Kidney epithelial cell (primary cell): ENCODE results near the gene CCDC154. TPM values are rescaled to one million over a fixed set of nuclear protein-coding genes. Genes with fewer than 3 reads are reported as not detected.

Source experiments
- DNase-seq: peaks from one replicate; pipeline ENCODE4 v3.0.0-alpha.2; 2010; ENCODE audit warnings: low read depth
- H3K27me3 ChIP-seq: 2 replicates; pipeline ENCODE4 v1.6.0; 2011; ENCODE audit warnings: low read length; ENCODE audit not compliant: control insufficient read depth, insufficient read depth
- H3K36me3 ChIP-seq: 2 replicates; pipeline ENCODE4 v1.5.1; 2011; ENCODE audit warnings: low read length; ENCODE audit not compliant: control insufficient read depth, insufficient read depth
- H3K4me3 ChIP-seq: 2 replicates; pipeline ENCODE4 v1.5.1; 2011; ENCODE audit warnings: low read depth, mild to moderate bottlenecking, control low read depth, low read length
- total RNA-seq: library from RNA; depleted of rRNA; stranded (reverse); fragments of >200 nt; gene quantifications from 2 replicates; pipeline ENCODE4 v1.2.3, GENCODE V29; 2015
- TF ChIP-seq, protein P1 (sequence below): IDR thresholded peaks from 2 replicates; pipeline ENCODE4 v1.5.1; 2011; ENCODE audit warnings: mild to moderate bottlenecking, moderate library complexity, low read length, control low read depth, inconsistent platforms; ENCODE audit not compliant: insufficient read depth, poor library complexity, severe bottlenecking

Gene CCDC154
- total RNA-seq, 1 donor from 2014 or later = 0.08 TPM

DNA sequence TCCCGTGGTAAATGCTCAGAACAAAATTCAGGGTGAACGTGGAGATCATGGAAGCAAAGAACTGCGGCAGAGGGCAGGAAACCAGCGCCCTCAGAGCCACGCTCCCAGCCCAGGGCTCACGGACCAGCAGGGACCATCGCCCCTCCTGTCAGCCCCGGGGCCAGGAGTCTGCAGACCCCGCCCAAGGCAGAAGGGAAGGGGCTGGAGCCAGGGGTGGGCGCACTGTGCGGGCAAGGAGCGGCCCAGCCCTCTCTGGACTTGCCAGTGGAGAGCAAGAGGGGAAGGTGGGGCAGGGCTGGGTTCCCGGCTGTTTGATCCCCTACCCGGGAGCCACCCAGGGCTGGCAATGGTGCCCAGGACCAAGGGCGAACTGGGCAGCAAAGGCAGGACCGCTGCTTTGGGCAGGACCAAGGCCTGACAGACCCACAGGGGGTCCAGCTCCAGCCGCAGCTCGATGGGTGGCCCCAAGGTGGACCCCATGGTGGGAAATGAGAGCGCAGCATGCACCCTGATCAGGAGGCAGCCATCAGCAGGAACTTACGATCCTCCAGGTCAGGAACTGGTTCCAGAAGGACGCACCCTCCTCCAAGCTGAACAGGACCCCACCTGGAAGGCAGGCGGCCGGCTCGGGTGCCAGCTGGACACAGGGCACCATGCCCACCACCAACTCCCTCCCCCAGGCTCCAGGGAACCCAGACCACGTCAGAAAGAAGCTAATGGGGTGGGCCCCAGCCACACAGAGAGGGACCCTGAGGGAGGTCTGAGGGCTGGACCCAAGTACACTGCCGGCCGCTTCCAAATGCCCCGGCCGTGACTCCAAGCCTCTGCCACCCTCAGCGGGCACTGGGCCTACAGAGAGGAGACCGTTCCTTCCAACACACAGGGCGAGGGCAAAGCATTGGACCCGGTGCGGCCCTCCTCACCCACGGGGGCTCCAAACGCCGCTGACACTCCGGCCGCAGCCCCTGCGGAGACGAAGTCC lies 11.1 kb upstream of the CCDC154 start:
- TF ChIP-seq, protein P1, sequence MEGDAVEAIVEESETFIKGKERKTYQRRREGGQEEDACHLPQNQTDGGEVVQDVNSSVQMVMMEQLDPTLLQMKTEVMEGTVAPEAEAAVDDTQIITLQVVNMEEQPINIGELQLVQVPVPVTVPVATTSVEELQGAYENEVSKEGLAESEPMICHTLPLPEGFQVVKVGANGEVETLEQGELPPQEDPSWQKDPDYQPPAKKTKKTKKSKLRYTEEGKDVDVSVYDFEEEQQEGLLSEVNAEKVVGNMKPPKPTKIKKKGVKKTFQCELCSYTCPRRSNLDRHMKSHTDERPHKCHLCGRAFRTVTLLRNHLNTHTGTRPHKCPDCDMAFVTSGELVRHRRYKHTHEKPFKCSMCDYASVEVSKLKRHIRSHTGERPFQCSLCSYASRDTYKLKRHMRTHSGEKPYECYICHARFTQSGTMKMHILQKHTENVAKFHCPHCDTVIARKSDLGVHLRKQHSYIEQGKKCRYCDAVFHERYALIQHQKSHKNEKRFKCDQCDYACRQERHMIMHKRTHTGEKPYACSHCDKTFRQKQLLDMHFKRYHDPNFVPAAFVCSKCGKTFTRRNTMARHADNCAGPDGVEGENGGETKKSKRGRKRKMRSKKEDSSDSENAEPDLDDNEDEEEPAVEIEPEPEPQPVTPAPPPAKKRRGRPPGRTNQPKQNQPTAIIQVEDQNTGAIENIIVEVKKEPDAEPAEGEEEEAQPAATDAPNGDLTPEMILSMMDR = no peak
- Histone ChIP-seq H3K4me3 (no peak overlapping the region), H3K36me3 (peaks cover 1% of the 10 kb centered on the region), H3K27me3 (no peaks in the 10 kb centered on the region)
- DNase-seq = no peak

DNA sequence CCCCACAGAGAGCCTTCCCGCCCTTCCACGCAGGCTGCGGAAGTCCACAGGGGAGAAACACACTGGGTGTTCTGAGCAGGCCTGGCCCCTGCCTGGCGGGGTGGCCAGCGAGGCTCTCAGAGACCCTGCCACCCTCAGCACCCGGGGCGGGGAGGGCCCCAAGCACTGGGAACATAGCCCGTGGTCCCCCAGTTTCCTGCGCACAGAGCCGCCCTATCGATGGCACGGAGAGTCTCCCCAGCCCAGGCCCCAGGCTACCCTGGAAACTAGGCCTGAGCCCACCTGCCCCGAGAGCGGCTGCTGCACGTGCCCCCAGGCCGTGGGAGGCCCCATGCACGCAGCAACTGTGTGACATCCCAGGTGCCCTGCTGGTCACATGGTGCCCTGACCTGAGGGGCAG lies 10.2 kb upstream of the CCDC154 start:
- TF ChIP-seq, protein P1 = no peak
- H3K36me3 ChIP-seq = peaks cover 1% of the 10 kb centered on the region
- no peak overlapping the region for H3K4me3 ChIP-seq
- no peak for DNase-seq
- no peaks in the 10 kb centered on the region for H3K27me3 ChIP-seq

DNA sequence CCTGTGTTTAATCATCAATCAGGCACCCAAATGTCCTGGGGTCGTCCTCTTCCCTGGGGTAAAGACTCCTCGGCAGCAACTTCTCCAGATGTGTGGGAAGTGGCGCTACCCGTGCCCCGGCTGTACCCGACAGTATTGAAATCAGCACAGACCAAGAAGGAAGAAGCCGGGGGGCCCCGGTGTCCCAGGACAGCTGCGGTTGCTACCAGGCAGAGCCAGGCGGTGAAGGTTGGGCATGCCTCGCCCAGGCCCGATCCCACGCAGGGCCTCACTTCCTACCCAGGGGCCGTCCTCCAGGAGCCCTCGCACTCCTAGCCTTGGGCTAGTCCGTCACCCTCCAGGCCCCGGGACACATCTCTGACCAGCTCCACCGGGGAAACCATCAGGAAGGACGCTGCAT lies 9.0 kb upstream of the CCDC154 start:
- H3K36me3 ChIP-seq = peaks cover 1% of the 10 kb centered on the region
- TF ChIP-seq, protein P1 = no peak
- H3K4me3 ChIP-seq = no peak overlapping the region
- no peaks in the 10 kb centered on the region for H3K27me3 ChIP-seq
- DNase-seq = no peak

DNA sequence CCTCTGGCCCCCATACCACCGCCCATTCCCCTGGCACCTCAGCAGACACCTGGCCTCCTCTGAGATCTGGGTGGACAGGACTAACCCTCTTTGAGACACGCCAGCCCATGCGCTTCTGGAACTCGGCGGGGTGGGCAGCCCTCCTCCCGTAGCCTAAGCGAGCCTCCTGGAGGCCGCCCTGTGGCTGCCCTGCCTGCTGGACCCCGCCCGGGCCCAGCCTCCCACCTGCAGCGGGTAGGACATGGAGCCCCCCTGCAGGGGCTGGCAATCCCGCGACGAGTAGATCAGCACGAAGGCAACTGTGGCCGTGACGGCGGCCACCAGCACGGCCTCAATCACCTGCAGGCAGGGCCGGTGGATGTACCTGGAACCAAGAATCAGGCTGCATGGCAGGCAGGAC lies 8.2 kb upstream of the CCDC154 start:
- no peak overlapping the region for H3K4me3 ChIP-seq
- peaks cover 1% of the 10 kb centered on the region for H3K36me3 ChIP-seq
- no peak for DNase-seq
- no peaks in the 10 kb centered on the region for H3K27me3 ChIP-seq
- TF ChIP-seq, protein P1 = no peak

DNA sequence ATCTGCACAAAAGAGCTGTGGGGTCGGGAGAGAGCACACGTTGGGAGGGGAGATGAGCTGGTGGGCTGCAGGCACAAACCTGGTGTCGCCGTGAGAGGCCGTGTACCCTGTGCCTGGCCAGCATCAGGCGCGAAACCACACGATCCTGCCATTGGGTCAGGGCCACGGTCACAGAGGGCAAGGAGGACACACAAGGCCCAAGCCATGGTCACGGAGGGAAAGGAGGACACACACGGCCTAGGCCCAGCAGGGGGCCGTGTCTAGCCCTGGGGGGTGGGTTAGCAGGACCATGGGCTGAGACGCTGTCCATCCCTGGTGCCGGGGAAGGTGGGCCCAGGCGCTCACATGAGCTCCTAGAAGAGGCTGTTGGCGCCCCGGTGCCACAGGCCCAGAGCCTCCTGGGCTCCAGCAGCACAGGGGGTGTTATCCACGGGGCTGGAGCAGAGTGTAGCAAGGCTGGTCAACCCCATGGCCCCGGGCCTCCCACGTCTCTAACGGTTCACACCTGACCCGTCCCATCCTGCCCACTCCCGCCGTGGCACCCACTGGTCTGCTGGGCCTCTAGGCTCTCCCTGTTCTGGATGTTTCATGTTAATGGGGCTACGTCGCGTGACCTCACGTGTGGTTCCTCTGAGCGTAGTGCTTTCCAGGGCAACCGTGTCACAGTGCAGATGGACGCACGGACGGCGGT lies 7.5 kb upstream of the CCDC154 start:
- no peak overlapping the region for H3K4me3 ChIP-seq
- peaks cover 1% of the 10 kb centered on the region for H3K36me3 ChIP-seq
- DNase-seq = no peak
- TF ChIP-seq, protein P1 = no peak
- H3K27me3 ChIP-seq = no peaks in the 10 kb centered on the region
